ENCODE data around the gene BHMT.

- TF ChIP-seq CTCF (conservative IDR thresholded peaks at IDR 0.05): no peak
- TF ChIP-seq EZH2 (IDR thresholded peaks at IDR 0.05; ENCODE audit: low read depth): no peak
Observed at GRCh38 chr5:79077680-79078365, 33.8 kb upstream of the BHMT start.
